Stimulated activated CD4-positive, alpha-beta T cell treated with anti-CD3 and anti-CD28 coated beads, Interleukin-4, amount 100 ng/mL, for 4 hours (primary cell): ENCODE measurements around the gene LLGL1.

ENCODE experiments used
- DNase-seq, 2 experiments: peaks; one replicate each; pipeline ENCODE4 v3.0.0-alpha.2; 2020

The LLGL1 gene

DNA sequence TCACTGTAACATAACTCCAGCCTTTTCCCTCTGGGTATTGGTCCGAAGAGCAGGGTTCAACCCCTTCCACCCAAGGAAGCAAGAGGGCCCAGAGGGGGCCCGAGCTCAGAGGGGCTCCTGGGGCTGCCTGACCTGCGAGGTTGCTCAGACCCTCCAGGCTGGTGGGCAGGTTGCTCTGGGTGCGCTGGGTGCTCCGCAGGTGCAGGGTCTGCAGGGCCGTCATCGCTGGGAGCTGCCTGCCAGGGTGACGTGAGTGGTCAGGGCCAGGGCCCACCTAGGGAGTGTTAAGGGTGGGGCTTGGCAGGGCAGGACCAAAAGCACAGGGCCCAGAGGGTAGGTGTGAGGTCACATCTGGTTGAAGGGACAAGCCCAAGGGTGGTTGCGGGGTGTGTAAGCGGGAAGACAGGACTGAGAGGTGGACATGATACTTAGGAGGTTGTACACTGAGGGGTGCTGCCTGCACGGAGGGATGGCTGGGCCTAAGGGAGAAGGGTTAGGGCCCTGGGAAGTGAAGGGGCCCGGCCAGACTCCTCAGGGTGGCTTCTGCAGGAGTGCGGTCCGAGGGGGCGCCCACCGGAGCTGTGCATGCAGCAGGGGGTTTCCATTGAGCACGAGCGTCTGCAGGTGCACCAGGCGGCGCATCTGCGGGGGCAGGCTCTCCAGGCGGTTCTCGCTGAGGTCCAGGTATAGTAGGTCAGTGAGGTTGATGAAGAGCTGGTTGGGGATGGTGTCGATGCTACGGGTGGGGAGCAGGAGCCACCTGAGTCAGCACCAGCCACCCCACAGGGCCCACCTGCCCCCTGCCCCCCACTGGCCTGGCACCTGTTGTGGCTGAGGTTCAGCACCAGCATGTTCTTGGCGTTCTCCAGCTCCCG is 28.7 kb downstream of the LLGL1 start:
- DNase-seq: no peak

GRCh38 chr17:18254888-18255649 is 29.6 kb downstream of the LLGL1 start:
- DNase-seq: no peak

DNA sequence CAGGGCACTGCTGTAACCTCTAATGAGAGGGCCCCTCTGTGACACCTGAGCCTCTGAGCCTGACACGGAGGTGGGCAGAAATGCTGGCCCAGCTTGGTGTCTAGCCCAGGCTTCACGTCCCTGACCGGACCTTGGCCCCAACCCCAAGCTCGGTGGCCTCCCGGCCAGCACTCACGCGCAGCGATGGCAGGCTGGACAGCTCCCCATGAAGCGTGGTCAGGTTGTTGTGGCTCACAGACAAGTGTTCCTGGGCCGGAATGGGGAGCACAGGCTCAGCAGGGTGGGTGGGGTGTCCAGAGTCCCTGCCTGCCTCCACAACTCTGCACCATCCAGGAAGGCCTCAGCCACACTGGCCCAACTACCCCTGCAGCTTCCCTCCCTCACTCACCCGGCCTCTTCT is 30.9 kb downstream of the LLGL1 start:
- no peak for DNase-seq

GRCh38 chr17:18256776-18257175 is 31.3 kb downstream of the LLGL1 start:
- DNase-seq: no peak

- no peak for DNase-seq
These were observed 32.0 kb downstream of the LLGL1 start for GRCh38 chr17:18257268-18257981.

DNA sequence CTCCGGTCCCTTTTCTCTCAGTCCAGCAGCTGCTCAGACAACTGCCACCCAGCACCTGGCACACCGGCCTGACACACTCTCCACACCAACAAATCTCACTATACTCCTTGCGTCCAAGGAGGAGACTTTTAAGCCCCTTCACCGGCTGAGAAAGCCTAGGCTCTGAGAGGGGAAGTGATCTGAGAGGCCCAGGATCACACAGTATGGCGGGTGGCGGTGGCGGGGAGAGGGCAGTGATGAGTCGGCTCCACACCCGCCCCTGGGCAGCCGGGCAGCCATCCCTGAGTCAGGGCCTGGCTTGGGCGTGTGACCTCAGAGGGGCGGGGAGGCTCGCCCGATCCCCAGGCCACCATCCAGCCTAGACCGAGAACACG is 32.5 kb downstream of the LLGL1 start:
- peak; percentile 27 to 37 for DNase-seq

GRCh38 chr17:18258356-18259038 is 33.1 kb downstream of the LLGL1 start, which contains the start of gene FLII:
Gene FLII, minus strand, starts transcription at chr17:18258738. Its CDS starts 48 bp downstream, at chr17:18258690.
- peak; percentile 49 to 66 for DNase-seq

DNA sequence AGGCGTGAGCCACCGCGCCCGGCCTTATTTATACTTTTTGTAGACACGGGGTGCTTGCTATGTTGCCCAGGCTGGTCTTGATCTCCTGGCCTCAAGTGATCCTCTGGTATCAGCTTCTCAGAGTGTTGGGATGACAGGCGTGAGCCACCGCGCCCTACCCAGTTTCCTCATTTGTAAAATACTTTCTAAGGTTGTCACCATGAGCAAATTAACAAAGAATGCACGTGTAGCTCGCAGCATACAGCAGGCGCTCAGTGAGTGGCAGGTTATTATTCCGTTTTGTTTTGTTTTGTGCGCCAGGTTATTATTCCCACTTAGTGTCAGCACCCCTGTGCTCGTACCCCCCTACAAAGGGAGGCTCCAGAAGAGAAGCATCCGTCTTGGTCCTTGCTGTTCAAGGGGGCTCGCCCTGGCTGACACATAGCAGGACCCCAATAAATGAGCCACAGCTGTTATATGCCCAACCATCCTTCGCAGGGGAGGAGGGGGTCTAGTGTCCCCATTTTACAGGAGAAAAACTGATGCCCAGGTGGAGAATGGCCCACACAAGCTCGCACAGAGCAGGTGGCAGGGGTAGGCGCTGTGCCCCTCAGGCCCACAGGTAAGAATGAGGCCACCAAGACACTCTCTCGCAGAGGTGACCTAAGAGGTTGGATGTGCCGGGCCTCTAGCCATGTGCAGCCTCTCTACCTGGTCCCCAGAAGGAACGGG is 34.3 kb downstream of the LLGL1 start:
- DNase-seq: no peak

DNA sequence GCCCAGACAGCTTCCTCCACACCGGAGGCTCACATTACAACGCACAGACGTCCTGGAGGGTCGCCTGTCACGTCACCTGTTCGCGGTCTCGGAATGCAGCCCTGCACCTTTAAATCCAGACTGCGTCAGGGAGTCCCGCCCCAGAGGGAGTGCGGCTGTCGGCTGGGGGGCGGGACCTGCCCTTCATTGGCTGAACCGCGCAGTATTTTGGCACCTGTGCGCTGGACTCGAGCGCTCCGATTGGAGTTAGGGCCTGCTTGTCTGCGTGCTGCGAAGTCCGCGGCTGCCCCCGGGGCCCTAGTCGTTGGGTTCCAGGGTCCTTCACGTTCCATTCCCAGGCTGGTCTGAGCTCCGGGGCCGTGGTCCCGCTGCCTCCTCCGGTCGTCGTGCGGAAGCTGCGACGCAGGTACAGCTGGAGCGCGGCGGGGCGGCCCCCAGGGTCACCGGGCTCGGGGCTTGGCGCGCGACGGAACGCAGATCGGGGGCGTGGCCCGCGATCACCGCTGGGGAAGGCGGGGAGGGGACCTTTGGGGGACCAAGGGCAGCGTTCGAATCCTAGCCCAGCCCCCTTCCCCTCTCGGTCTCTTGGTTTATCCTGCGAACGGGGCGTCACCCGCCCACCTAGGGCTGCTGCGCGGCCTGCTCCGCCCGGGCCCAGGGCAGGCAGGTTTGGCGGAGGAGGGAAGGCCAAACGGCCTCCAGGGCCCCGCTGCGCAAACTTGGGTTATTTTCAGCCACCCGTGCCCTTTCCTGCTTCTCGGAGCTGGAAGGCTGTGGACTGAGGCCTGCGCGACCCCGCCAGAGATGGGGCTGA is 35.1 kb downstream of the LLGL1 start, which contains the start of gene MIEF2:
Gene MIEF2 (plus strand): TSS at position 331 of the 814 bp plus-strand sequence. CDS start 2,059 bp downstream, outside the sequence.
- peak; percentile 89 to 90 for DNase-seq

DNA sequence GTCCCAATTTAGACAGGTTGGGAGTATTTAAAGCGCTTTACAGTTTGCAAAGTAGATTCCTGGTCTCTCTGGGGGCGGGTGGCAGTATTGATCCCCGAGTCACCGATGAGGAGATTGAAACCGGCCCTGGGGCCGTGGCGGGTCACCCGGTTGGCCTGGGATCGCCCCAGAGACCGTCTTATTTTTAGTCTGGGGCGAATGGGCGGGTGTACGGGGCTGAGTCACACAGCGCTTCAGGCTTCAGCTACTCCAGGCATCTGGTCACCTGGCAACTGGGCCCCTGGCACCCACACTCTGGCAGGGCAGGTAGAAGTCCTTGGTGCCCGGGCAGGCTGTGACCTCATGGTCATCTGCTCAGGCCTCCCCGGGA is 35.7 kb downstream of the LLGL1 start:
- DNase-seq: no peak

DNA sequence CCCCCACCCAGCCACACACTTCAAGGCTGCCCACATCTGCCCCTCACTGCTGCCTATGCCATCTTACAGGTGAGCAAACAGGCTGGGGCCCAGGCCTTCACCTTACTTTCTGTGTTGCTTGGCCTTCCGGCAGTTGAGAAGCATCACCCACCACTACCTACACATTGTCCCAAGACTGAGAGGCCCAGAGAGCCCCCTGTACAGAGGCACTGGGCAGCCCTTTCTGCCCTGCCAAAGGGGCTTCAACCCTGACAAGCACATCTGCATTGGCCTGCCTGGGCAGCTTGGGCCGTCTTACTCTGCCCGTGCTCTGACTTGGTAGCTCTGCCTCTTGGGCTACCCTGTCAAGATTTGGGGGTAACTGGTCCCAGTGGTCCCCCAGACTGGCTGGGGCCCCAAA is 36.2 kb downstream of the LLGL1 start:
- no peak for DNase-seq

GRCh38 chr17:18262111-18262510 is 36.7 kb downstream of the LLGL1 start:
- DNase-seq: no peak

- no peak for DNase-seq
These were observed 37.2 kb downstream of the LLGL1 start for GRCh38 chr17:18262641-18263040.

GRCh38 chr17:18263885-18264682 is 38.6 kb downstream of the LLGL1 start:
- DNase-seq: no peak

DNA sequence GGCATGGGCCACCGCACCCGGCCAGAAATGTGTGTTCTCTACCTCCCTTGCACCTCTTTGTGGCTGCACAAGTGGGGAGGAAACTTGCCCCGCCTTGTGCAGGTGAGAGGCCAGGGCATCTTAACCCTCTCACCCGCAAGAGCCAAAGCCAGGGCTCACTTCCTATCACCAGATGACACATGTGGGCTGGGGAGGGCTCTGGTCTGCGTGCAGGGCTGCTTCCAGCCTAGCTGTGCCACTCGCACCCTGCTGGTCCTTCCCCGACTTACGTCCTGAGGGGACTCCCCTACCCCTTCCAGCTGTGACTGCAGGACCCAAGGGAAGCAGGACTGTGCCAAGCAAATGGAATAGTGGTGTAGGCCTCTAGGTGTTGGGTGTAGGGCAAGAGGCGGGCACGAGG is 41.9 kb downstream of the LLGL1 start:
- no peak for DNase-seq

DNA sequence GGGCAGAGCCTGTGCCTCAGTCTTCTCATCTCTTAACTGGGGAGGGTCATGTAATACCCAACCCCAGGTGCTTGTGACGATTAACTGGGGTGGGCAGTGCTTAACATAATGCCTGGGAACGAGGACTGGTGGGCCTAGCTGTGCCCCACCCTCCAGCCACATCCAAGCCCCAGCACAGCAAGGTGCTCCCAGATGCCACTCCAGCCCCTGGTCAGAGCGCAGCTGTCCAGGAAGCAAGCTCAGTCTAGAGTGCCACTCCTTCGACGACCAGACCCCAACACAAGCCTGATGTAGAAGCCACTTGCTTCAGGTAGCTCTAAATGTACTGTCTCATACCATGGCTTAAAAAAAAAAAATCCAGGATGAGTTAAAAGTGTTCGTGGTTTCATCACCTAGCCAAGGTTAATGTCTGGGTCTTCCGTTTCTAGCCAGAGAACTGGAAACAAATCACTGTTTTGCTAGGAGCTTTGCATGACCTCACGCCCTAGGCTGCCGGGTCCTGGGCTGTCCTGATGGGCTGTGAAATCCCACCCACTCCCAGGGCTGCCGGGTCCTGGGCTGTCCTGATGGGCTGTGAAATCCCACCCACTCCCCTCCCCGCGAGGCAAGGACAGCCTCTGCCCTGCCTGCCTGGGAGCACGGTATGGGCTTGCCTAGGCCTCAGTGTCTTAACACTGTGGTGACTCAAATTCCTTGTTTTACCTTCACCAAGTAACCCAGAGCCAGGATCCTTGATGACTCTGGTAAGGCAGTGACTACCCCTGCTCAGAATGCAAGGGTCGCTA is 42.7 kb downstream of the LLGL1 start:
- no peak for DNase-seq

DNA sequence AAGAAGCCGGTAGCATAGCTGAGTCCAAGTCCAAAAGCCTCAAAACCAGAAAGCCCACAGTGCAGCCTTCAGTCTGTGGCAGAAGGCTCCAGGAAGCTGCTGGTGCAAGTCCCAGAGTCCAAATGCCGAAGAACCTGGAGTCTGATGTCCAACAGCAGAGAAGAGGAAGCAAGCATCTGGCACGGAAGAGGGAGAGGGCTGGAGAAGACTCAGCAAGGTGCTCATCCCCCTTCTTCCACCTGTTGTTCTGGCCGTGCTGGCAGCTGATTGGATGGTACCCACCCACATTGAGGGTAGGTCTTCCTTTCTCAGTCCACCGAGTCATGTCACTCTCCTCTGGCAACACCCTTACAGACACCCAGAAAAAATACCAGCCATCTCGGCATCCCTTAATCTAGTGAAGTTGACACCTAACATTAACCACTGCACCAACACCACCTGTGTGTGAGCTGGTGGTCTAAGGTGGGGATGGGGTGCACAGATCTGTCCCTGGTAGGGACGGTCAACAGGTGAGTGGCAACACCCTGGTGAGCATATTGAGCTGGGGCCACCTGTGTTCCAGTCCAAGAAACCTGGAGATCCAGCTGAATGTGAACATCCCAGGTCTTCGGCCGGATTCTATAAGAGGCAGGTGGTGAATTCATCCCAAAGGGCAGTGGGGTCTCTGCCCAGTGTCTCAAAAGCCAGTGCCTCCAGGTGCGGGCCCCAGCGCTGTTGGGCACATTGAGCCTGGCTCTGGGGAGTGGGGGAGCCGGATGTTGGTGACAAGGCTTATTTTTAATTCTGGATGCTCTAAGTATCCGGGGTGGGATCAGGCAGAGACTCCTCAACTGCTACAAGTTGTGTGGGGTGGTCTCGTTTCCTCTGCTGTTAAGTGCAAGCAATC is 44.9 kb downstream of the LLGL1 start:
- DNase-seq: no peak

GRCh38 chr17:18277076-18277475 is 51.6 kb downstream of the LLGL1 start:
- DNase-seq: no peak
